Omental fat pad (tissue), 4 donors: ENCODE measurements around the gene CRHR1. TPM values are rescaled to one million over a fixed set of nuclear protein-coding genes. Genes with fewer than 3 reads are reported as not detected.
"Not testable (repeated sequence)": the region's sequence is repeated elsewhere in the genome, so short reads cannot be mapped to it uniquely, and the experiment has no call there.

ENCODE experiments used
- ATAC-seq: fragments of 150-250 bp; one replicate; pipeline ENCODE4 v1.9.1; 2016; ENCODE audit warnings: mild to moderate bottlenecking, moderate library complexity; ENCODE audit not compliant: low FRiP score
- DNase-seq: peaks from one replicate; pipeline ENCODE4 v3.0.0-alpha.2; 2019; ENCODE audit warnings: low spot score
- total RNA-seq, 4 donors: library from RNA; depleted of rRNA; stranded (reverse); fragments of >200 nt; gene quantifications; one replicate each; pipeline ENCODE4 v1.1.0, GENCODE V29; 2016
- TF ChIP-seq, protein P1 (sequence below), 3 donors: fragments of 450-650 bp; IDR thresholded peaks; one replicate each; pipeline ENCODE4 v1.5.1; 2016 to 2017; ENCODE audit warnings: antibody characterized with exemption in 3 of 3, mild to moderate bottlenecking in 3 of 3, moderate library complexity in 2 of 3

The CRHR1 gene
- total RNA-seq, 4 donors from 2014 or later = not detected

DNA sequence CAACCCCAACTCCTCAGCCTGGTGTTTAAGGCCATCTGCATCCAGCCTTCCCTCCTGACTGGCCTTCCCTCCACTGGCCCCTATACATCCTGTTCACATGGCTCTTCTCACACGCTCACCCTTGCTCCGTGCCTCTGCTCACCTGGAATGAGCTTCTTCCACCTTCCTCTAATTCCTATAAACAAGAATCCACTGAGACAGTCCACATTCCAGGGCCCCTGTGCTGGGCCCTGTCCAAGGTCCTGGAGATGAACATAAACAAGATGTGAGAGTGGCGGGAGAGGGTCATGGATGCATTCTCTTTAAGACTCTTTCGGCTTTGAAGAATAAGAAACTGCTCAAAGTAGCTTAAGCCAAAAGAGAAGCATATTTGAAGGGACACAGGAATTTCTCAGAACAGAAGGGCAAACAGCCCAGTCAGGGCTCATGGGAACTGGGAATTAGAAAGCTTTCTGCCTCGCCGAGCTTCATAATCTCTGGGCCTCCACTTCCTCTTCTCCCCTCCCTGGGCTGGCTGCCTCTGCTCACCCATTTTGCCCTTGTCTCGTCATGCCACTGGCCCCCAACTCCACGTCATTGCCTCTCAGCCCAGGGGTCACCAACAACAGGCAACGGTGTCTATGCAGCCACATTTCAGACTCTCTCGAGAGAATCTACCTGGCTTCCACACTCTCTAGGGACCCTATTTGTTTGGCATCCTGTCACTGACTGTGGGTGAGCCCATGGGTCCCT lies 74.0 kb downstream of the CRHR1 start:
- TF ChIP-seq, protein P1, sequence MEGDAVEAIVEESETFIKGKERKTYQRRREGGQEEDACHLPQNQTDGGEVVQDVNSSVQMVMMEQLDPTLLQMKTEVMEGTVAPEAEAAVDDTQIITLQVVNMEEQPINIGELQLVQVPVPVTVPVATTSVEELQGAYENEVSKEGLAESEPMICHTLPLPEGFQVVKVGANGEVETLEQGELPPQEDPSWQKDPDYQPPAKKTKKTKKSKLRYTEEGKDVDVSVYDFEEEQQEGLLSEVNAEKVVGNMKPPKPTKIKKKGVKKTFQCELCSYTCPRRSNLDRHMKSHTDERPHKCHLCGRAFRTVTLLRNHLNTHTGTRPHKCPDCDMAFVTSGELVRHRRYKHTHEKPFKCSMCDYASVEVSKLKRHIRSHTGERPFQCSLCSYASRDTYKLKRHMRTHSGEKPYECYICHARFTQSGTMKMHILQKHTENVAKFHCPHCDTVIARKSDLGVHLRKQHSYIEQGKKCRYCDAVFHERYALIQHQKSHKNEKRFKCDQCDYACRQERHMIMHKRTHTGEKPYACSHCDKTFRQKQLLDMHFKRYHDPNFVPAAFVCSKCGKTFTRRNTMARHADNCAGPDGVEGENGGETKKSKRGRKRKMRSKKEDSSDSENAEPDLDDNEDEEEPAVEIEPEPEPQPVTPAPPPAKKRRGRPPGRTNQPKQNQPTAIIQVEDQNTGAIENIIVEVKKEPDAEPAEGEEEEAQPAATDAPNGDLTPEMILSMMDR (IDR thresholded peaks at IDR 0.05) = no peak
- DNase-seq (no peak), ATAC-seq (no peak)

DNA sequence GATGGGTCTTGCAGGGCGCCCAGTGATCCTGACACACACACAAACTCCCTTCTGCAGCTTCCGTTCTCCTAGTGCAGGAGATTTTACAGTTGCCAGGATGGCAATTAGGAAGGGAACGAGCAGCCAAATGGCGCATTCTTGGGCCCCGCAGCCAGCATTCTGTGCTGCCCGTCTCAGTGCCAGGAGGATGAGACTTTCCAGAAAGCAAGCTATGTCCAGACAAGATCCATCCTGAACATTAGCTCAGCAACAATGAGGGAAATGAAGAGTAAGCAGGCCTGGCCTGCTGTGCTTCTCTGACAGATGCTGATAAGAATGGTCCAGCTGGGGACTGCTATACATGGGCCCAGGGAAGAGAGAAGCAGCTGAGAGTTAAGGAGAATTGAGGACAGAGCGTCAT lies 77.0 kb downstream of the CRHR1 start:
- TF ChIP-seq, protein P1 (IDR thresholded peaks at IDR 0.05) = no peak
- no peak for DNase-seq

DNA sequence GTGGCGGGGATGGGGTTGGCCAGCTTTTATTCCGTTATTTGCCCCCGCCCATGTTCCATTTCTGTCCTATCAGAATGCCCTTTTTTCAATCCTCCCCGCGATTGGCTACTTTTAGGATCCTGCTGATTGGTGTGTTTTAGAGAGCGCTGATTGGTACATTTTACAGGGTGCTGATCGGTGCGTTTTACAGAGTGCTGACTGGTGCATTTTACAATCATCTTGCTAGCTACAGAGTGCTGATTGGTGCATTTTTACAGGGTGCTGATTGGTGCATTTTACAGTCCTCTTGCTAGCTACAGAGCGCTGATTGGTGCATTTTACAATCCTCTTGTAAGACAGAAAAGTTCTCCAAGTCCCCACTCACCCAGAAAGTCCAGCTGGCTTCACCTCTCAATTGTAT lies 78.0 kb downstream of the CRHR1 start:
- not testable (repeated sequence) for ATAC-seq, DNase-seq

More for the DNA sequence above, 77.0 kb downstream of the CRHR1 start:
- ATAC-seq = no peak

- TF ChIP-seq, protein P1 (IDR thresholded peaks at IDR 0.05) = no peak
- ATAC-seq = no peak
- DNase-seq = no peak
Observed at GRCh38 chr17:45863857-45864654, 79.9 kb downstream of the CRHR1 start.

GRCh38 chr17:45867171-45867570 lies 83.1 kb downstream of the CRHR1 start:
- DNase-seq (no peak), ATAC-seq (no peak)
- TF ChIP-seq, protein P1 (IDR thresholded peaks at IDR 0.05) = no peak

DNA sequence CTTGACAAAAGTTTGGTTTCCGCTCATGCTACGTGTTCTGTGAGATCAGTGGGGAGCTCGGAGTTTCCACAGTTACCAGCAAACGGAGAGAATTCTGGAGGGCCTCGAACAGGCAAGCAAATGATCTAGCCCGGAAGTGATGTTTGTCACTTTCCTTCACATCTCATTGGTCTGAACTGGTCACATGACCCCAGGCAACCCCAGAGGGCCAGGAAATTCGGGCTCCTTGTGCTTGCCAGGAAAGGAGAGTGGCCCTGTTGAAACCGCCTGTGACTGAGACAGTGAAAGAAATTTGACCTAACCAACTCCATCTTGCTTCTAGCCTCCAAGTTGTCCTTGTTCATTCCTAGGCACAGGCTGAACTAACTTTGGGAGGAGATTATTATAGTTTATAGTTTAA lies 83.6 kb downstream of the CRHR1 start:
- no peak for ATAC-seq
- TF ChIP-seq, protein P1 (IDR thresholded peaks at IDR 0.05) = no peak
- DNase-seq = no peak

DNA sequence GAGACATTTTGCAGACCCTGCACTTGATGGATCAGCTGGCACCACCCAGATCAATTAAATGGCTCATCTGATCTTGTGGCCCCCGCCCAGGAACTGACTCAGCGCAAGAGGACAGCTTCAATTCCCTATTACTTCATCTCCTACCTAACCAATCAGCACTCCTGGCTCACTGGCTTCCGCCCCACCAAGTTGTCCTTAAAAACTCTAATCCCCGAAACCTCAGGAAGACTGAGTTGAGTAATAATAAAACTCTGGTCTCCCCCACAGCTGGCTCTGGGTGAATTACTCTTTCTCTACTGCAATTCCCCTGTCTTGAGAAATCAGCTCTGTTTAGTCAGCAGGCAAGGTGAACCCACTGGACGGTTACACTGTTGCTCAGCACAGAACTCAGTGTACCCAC lies 84.2 kb downstream of the CRHR1 start:
- DNase-seq (no peak), ATAC-seq (no peak)
- TF ChIP-seq, protein P1 (IDR thresholded peaks at IDR 0.05) = no peak
